ENCODE measurements around the gene GMCL1.
"Not testable (repeated sequence)": the region's sequence is repeated elsewhere in the genome, so short reads cannot be mapped to it uniquely, and the experiment has no call there.

GMCL1 gene

GRCh38 chr2:69829256-69830044 lies at the start of gene GMCL1:
TSS of gene GMCL1 (plus strand) at chr2:69829660. CDS start at chr2:69829893, 233 bp downstream.
- DNase-seq (ENCODE audit: low read depth): peak; percentile 98

GRCh38 chr2:69780921-69781320 lies 48.5 kb upstream of the GMCL1 start:
- DNase-seq (ENCODE audit: low read depth): no peak

DNA sequence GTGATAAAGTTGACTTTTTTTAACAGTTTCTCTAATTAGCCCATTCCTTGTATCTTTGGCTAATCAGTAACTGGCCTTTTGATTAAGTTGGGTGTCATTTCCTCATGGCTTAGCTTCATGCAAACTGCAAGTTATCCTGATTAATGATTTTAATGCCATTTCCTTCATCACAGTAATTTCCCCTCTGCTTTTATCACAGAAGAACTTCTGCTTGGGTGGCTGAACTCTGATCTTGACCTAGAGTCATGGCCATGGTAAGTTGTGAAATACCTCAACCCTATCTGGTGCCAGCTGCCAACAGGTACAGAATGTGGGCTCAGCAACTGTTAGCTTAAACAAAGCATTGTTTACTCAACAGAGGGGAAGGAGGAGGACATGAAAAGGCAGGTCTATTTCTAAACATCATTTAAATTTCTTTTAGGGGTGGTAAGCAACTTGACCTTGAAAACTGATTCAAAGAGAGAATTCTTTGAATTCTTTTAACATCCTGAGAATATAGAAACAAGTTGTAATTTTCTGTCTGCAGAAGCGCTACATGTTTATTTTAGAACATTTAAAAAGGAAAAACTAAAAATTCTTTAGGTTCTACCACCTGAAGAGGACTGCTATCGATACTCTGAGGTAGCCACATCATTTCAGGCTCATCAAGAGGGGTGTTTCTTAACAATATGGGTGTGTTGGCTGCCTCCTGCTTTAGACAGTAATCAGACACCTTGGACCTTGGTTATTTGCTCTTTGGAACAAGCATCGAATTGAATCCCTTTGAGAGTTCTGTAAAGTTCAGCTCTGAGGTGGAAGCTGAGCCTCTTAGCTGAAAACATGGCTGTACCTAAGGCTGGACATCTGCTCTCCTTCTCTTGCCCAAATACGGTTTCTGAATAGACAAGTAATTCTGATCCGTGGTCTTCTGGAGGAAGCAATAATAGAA lies 47.9 kb upstream of the GMCL1 start:
- DNase-seq (ENCODE audit: low read depth): no peak

DNA sequence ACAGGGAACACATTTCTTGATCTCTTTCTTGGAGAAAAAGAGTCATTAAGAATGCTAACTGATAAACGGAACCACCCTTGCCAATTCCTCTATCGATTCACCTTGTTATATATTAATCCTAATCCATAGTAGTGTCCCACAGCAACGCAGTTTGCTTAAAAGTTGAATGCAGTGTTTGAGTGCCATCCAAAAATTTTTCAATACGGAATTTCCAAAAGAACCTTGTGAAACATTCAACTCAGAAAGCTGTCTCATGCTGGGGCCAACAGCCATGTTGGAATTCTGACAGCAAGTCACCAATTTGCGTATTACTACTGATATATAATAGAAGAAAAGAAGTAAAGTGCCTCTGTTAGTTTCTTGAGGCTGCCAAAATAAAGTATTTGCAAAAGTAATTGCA lies 45.2 kb upstream of the GMCL1 start:
- no peak for DNase-seq (ENCODE audit: low read depth)

GRCh38 chr2:69785358-69785757 lies 44.1 kb upstream of the GMCL1 start:
- no peak for DNase-seq (ENCODE audit: low read depth)

GRCh38 chr2:69786052-69786560 lies 43.4 kb upstream of the GMCL1 start:
- no peak for DNase-seq (ENCODE audit: low read depth)

DNA sequence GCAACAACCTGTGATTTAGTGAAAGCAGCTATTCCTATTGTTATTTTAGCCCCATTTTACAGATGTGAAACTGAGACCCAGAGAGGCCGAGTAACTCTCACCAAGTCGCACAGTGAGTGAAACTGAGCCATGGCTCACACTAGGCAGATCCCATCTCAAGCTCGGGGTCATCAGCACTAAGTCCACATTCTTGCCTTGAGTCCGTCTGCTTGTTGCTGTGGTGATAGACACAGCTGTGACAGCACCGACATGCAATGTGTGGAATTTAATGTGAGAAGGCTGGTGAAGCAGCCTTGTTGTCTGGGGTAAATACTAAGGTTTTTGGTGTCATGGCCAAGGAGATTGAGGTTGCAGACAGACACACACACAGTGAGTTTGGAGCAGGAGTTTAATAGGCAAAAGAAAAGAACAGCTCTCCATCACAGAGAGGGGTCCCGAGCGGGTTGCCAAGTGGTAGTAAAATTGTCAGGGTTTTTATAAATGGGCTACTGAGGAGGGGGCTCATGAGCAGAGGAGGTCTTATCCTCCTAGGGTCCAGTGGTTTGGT lies 40.2 kb upstream of the GMCL1 start:
- no peak for DNase-seq (ENCODE audit: low read depth)

DNA sequence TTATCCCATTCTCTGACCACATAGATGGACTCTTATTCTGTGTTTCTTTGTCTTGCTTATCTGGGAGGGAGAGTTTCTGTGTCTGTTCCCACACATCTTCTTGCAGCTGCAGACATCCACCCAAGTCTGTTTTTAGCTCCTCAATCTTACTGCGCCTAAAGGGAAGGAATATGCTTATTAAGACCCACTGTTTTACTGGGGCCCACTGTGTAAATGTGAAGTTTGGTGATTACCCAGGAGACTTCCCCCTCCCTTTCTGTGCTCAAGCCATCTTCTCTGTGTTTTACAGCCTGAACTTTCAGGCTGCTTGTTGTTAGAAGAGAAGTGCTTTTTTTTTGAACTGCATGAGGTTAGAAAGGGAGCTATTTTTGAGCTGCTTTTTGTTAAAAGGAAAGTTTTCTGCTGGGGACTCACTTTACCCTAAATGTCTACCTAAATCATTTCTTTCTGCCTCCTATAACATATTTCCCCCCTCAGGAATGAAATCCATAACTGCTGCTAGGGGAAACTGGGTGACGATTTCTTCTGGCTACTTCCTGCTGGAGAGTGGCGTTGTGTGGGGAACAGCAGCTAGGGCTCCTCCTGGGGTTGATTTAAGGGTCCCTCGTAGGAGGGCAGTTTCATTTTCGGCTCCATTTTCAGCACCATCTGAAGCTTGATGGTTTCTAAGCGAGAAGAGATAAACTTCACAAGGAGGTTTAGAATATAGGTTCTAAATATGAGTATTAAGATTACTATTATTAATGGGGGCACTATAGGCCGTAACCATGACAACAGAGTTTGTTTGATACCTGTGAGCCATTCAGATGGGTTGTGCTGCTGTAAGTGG lies 39.5 kb upstream of the GMCL1 start:
- DNase-seq (ENCODE audit: low read depth): no peak

- DNase-seq (ENCODE audit: low read depth): no peak
Observed at GRCh38 chr2:69790601-69790959, 38.9 kb upstream of the GMCL1 start.

DNA sequence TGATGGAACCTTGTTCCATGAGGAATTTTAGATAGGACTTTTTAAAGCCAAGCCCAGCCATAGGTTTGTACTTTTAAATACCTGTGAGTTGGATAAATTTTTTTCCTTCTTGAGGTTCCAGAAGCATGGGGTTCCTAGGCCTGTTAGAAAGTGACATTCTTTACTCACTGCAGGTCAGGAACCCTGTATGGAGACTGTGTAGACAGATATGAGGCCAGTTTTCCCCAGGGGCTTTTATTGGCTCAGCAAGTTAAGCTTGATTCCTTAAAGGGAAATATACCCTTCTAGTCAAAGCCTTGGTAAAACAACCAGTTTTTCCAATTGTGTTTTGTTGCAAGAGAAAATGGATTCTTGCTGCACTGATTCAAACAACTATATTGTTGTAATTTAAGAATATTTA lies 38.4 kb upstream of the GMCL1 start:
- no peak for DNase-seq (ENCODE audit: low read depth)

DNA sequence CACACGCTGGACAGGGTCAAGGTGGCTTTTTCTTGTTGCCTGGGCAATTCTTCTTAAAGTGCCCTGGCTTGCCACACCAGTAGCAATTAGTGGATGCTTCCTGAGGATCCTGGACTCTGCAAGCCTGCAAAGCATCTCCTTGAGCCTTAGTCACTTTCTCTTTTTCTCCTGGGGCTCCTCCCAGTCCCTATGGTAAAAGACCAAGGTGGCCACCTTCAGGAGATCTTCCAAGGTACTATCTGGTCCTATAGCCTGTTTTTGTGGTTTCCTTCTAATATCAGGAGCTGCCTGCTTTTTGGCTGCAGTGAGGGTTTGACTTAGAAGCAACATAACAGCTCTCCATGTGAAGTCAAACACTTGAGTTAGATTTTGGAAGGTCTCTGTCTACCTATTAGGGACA lies 33.3 kb upstream of the GMCL1 start:
- no peak for DNase-seq (ENCODE audit: low read depth)

DNA sequence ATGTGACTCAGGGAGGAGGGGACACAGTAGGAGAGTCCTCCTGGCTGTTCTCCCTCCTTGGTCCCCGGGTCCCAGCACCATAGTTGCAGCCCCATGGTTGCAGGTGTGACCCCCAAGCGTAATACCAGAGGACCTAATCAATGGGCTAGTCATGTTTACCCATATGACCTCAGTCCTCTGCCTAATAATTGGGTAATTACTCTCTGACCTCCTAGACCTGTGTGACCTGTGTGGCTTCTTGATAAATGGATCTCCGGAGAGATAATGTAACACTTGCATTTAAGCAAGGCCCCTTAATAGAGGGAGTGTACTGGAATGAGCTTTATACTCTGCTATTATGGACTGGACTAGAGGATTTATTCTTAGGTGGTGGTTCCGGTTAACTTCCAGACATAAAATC lies 32.2 kb upstream of the GMCL1 start:
- DNase-seq (ENCODE audit: low read depth): no peak

DNA sequence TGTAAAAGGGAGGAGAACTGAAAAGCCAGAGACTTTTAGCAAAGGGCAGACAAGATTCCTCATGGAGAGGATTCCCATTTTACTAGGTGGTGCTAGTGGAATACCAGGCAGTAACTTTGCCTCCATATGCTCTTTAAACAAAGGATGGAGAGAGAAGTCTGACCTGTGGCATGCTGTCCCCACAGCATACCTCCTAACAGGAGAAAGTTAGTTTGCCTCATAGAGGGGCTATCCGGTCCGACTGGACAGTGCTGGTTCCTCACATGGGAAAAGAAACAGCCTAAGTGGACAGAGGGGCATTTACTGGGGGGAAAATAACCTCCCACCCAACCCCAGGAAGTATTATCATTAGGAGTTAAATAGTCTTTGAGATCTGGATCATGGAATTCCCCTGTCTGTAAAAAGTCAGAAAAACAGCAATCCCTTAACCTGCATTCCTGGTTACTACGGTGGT lies 31.6 kb upstream of the GMCL1 start:
- no peak for DNase-seq (ENCODE audit: low read depth)

GRCh38 chr2:69798290-69798908 lies 31.1 kb upstream of the GMCL1 start:
- no peak for DNase-seq (ENCODE audit: low read depth)

DNA sequence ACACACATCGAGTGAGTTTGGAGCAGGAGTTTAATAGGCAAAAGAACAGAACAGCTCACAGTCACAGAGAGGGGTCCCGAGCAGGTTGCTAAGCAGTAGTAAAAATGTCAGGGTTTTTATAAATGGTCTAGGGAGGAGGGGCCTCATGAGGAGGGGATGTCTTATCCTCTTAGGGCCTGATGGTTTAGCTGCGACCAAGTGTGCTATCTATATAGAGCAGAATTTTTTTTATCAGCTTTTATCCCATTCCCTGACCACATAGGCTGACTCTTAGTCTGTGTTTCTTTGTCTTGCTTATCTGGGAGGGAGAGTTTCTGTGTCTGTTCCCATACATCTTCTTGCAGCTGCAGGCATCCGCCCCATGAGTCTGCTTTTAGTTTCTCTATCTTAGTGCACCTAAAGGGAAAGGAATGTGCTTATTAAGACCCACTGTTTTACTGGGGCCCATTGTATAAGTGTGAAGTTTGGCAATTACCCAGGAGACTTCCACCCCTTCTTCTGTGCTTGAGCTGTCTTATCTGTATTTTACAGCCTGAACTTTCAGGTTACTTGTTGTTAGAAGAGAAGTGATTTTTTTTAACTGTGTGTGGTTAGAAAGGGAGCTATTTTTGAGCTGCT lies 30.4 kb upstream of the GMCL1 start:
- no peak for DNase-seq (ENCODE audit: low read depth)

DNA sequence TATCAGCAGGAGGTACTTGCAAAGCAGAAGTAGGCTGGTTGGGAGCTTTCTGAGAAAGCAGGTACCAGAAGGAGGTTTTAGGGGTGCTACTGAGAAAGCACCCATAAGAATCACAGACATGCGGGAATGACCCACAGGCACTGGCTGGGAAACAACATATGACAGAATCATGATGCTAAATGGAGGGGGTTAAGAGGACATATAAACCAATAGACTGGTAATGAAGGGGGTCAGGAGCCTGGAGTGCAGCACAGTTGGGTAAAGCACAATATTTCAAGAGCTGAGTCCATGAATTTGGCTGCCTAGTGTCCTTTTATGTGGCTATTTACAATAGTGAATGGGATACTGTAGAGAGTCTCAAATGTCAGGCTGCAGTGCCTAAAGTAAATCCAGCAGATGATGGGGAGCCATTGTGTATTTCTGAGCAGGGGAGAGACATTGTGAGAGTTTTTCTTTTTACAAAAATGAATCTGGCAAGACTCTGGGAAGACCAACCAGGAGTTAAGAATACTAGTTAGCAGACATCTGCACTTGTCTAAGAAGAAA lies 27.6 kb upstream of the GMCL1 start:
- DNase-seq (ENCODE audit: low read depth): no peak

DNA sequence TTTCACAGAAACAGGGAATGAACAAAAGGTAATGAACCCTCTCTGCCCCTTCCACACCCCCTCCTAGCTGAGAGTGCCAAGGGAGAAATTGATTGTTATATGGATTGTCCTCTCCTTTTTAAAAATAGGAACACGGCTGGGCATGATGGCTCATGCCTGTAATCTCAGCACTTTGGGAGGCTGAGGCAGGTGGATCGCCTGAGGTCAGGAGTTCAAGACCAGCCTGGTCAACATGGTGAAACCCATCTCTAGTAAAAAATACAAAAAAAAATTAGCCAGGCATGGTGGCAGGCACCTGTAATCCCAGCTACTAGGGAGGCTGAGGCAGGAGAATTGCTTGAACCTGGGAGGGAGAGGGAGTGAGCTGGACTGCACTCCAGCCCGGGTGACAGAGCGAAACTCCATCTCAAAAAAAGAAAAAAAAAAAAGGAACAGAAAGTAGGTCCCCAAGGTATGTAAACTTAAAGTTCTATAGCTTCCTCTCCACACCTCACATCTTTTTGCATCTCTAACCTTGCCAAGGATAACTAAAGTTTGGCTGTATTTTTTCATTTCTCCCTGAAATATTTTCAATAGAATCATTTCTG lies 26.6 kb upstream of the GMCL1 start:
- DNase-seq (ENCODE audit: low read depth): not testable (repeated sequence)

DNA sequence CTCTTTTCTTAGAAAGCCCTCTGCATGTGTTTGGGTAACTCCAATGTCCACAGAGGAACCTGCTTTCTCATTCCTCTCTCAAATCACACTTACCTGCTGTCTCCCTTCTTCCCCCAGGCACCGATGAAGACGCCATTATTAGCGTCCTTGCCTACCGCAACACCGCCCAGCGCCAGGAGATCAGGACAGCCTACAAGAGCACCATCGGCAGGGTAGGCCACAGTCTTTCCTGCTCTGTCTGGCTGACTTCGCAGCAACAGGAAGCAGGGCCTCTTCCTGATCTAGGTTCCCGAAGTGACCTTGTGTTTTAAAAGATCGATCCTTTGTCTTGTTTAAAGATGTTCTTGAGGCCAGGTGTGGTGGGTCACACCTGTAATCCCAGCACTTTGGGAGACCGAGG lies 25.0 kb upstream of the GMCL1 start:
- DNase-seq (ENCODE audit: low read depth): no peak

DNA sequence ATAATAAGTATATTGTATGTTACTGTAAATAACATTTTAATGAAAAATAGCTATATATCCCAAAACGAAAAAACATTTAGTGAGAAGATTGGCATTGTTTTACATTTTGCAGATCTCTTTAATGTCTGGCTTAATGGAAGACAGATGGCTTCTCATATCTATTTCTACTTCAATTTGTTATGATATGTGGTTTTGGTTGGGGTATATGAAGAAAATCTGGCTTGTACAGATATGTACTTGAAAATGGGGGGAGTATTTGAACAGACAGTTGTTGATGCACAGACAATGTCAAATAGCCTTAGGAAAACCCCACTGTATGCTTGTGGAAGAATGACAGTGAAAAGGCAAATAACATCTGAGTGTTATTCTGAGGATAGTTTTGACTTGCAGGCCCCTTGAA lies 23.6 kb upstream of the GMCL1 start:
- no peak for DNase-seq (ENCODE audit: low read depth)
